GDM1 (cell line): Measurements from ENCODE around the gene PRPH.
"Not testable (repeated sequence)": the region's sequence is repeated elsewhere in the genome, so short reads cannot be mapped to it uniquely, and the experiment has no call there.

Source experiments
- DNase-seq: peaks from one replicate; lab custom pipeline; 2025; lab: John Stamatoyannopoulos, UW

Gene PRPH

GRCh38 chr12:49276304-49277290 is 18.4 kb upstream of the PRPH start:
- no peak for DNase-seq

- no peak for DNase-seq
These were observed 17.5 kb upstream of the PRPH start for GRCh38 chr12:49277466-49277865.

GRCh38 chr12:49279706-49280159 is 15.2 kb upstream of the PRPH start:
- DNase-seq: no peak

GRCh38 chr12:49280545-49280944 is 14.4 kb upstream of the PRPH start:
- DNase-seq: not testable (repeated sequence)

GRCh38 chr12:49282302-49282701 is 12.6 kb upstream of the PRPH start:
- DNase-seq: no peak

GRCh38 chr12:49282740-49283375 is 12.1 kb upstream of the PRPH start:
- not testable (repeated sequence) for DNase-seq

GRCh38 chr12:49283541-49284429 is 11.2 kb upstream of the PRPH start:
- no peak for DNase-seq

GRCh38 chr12:49284672-49285071 is 10.3 kb upstream of the PRPH start:
- no peak for DNase-seq

- DNase-seq: no peak
These were observed 7.1 kb upstream of the PRPH start for GRCh38 chr12:49287876-49288275.

GRCh38 chr12:49288412-49288853 is 6.5 kb upstream of the PRPH start:
- DNase-seq: peak; percentile 34

GRCh38 chr12:49288922-49289555 is 5.9 kb upstream of the PRPH start:
- no peak for DNase-seq

GRCh38 chr12:49292729-49293055 is 2.3 kb upstream of the PRPH start:
- no peak for DNase-seq

- DNase-seq: no peak
These were observed 1.6 kb upstream of the PRPH start for GRCh38 chr12:49293056-49293956.

- DNase-seq: no peak
These were observed 702 bp upstream of the PRPH start for GRCh38 chr12:49294086-49294803.

GRCh38 chr12:49294804-49295081 is 204 bp upstream of the PRPH start:
- no peak for DNase-seq

- no peak for DNase-seq
These were observed 1.3 kb downstream of the PRPH start for GRCh38 chr12:49296034-49296835.

GRCh38 chr12:49296836-49297694 is 2.1 kb downstream of the PRPH start:
- DNase-seq: no peak

- no peak for DNase-seq
These were observed 2.7 kb downstream of the PRPH start for GRCh38 chr12:49297695-49298060.
